MM.1S (cell line): ENCODE results near the gene STC2.
A peak's percentile ranks its signal among the peaks of the same experiment; 100 is the strongest.
"Not testable (repeated sequence)": the region's sequence is repeated elsewhere in the genome, so short reads cannot be mapped to it uniquely, and the experiment has no call there.

Experiments used
- DNase-seq: peaks from one replicate; pipeline ENCODE4 v3.0.0-alpha.2; 2015
- H2AFZ ChIP-seq: fragments of 300-600 bp; sonication (generic); 2 replicates; pipeline ENCODE4 v1.6.0; 2016; ENCODE audit warnings: antibody characterized with exemption, low read length
- H3F3A ChIP-seq: fragments of 300-600 bp; sonication (generic); 2 replicates; pipeline ENCODE4 v1.6.1; 2016; ENCODE audit warnings: mild to moderate bottlenecking, antibody characterized with exemption, low read length, moderate library complexity, mixed read lengths; ENCODE audit not compliant: insufficient read depth
- H3K27ac ChIP-seq: fragments of 300-600 bp; sonication (generic); 2 replicates; pipeline ENCODE4 v1.5.1; 2016; ENCODE audit warnings: mild to moderate bottlenecking, low read length
- H3K27me3 ChIP-seq: fragments of 300-600 bp; sonication (generic); replicated peaks from 2 replicates; pipeline ENCODE4 v1.6.0; 2016; ENCODE audit warnings: low read length; ENCODE audit not compliant: insufficient read depth
- H3K36me3 ChIP-seq: fragments of 300-600 bp; sonication (generic); replicated peaks from 2 replicates; pipeline ENCODE4 v1.6.1; 2016; ENCODE audit warnings: mild to moderate bottlenecking, low read length, mixed read lengths; ENCODE audit not compliant: insufficient read depth
- H3K4me1 ChIP-seq: fragments of 300-600 bp; sonication (generic); 2 replicates; pipeline ENCODE4 v1.6.1; 2016; ENCODE audit warnings: low read length, mixed read lengths
- H3K4me2 ChIP-seq: fragments of 300-600 bp; sonication (generic); 2 replicates; pipeline ENCODE4 v1.6.0; 2016; ENCODE audit warnings: low read depth, low read length
- H3K4me3 ChIP-seq: fragments of 300-600 bp; sonication (generic); 2 replicates; pipeline ENCODE4 v1.5.1; 2016; ENCODE audit warnings: low read length, mixed read lengths
- H3K79me2 ChIP-seq: fragments of 300-600 bp; sonication (generic); 2 replicates; pipeline ENCODE4 v1.6.1; 2016; ENCODE audit warnings: mixed run types, low read length, mixed read lengths
- H3K9ac ChIP-seq: fragments of 300-600 bp; sonication (generic); 2 replicates; pipeline ENCODE4 v1.6.1; 2016; ENCODE audit warnings: low read length, mixed read lengths
- H3K9me2 ChIP-seq: fragments of 300-600 bp; sonication (generic); replicated peaks from 2 replicates; pipeline ENCODE4 v1.6.1; 2016; ENCODE audit warnings: mild to moderate bottlenecking, low read length, mixed read lengths; ENCODE audit not compliant: insufficient read depth
- H3K9me3 ChIP-seq: fragments of 300-600 bp; sonication (generic); replicated peaks from 2 replicates; pipeline ENCODE4 v1.6.1; 2016; ENCODE audit warnings: mild to moderate bottlenecking, low read length, mixed read lengths; ENCODE audit not compliant: insufficient read depth
- H4K20me1 ChIP-seq: fragments of 300-600 bp; sonication (generic); 2 replicates; pipeline ENCODE4 v1.6.1; 2016; ENCODE audit warnings: mild to moderate bottlenecking, low read length, moderate library complexity, mixed read lengths; ENCODE audit not compliant: insufficient read depth
- EZH2 ChIP-seq: fragments of 300-600 bp; sonication (generic); optimal IDR thresholded peaks from 2 replicates; pipeline ENCODE3; 2017; ENCODE audit warnings: low read depth, mild to moderate bottlenecking, antibody characterized with exemption, low read length, mixed read lengths
- EZH2phosphoT487 ChIP-seq: fragments of 300-600 bp; sonication (generic); IDR thresholded peaks from 2 replicates; pipeline ENCODE4 v1.6.1; 2018; ENCODE audit warnings: antibody characterized with exemption, low read length
- TF ChIP-seq, protein P1 (sequence below): fragments of 300-600 bp; sonication (generic); IDR thresholded peaks from 2 replicates; pipeline ENCODE4 v1.5.1; 2016; ENCODE audit warnings: antibody characterized with exemption, low read length, mixed read lengths

The STC2 gene

DNA sequence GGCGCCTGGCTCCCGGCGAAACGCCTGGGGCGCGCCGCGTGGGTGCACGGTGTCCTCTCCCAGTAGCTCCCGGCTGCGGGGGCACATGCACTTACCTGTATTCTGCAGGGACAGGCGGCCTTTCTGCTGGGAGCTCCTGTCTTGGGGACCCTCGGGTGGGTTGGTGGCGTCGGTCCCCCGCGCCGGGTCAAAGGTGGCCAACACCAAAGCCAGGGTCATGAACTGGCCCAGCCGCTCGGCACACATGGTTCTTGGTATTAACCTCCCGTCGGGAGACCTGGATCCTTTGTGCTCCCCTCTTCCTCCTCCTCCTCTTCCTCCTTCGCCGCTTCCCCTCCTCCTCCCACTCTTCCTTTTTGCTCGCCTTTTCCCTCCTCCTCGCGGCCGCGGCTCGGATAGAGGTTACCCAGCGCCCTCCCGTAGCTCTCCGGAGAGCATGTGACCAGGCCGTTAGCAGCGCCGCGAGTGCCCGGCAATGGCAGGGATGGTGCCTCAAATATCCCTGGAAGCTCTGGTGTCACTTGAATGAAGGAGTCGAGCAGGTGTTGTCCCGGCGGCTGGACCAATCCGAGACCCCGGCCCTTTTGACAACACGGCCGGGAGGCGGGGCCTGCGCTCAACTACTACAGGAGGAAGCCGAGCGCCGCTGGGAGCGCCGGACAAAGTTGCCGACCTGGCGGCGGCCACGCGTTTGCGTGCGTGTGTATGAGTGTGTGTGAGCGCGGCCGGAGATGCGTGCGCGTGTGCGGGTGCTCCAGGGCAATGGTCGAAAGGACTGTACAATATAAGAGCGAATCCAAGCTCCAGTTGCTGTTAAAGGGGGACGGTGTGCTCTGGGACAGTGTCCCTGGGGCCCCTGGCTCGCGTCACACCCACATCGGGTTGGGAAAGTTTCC is at the start of gene STC2:
STC2 (minus strand) TSS at position 467 of the 896 bp plus-strand sequence; CDS start at position 246, 221 bp downstream.
- DNase-seq = peak; percentile 25
- no peaks in the 10 kb centered on the region for H4K20me1 ChIP-seq
- H3K27me3 ChIP-seq = peaks cover 51% of the 10 kb centered on the region
- H3K36me3 ChIP-seq = no peaks in the 10 kb centered on the region
- H2AFZ ChIP-seq = peak within 1 kb of the TSS; percentile 29
- no peak within 1 kb of the TSS for H3K9ac ChIP-seq
- H3K4me2 ChIP-seq = peak within 1 kb of the TSS; percentile 62
- H3F3A ChIP-seq = no peaks in the 10 kb centered on the region
- no peak within 1 kb of the TSS for H3K27ac ChIP-seq
- H3K4me3 ChIP-seq = peak within 1 kb of the TSS; percentile 35
- 0 out of 2 replicates have a peak, but pooled peaks cover 7% of the 10 kb centered on the region for H3K4me1 ChIP-seq
- TF ChIP-seq, protein P1, sequence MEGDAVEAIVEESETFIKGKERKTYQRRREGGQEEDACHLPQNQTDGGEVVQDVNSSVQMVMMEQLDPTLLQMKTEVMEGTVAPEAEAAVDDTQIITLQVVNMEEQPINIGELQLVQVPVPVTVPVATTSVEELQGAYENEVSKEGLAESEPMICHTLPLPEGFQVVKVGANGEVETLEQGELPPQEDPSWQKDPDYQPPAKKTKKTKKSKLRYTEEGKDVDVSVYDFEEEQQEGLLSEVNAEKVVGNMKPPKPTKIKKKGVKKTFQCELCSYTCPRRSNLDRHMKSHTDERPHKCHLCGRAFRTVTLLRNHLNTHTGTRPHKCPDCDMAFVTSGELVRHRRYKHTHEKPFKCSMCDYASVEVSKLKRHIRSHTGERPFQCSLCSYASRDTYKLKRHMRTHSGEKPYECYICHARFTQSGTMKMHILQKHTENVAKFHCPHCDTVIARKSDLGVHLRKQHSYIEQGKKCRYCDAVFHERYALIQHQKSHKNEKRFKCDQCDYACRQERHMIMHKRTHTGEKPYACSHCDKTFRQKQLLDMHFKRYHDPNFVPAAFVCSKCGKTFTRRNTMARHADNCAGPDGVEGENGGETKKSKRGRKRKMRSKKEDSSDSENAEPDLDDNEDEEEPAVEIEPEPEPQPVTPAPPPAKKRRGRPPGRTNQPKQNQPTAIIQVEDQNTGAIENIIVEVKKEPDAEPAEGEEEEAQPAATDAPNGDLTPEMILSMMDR = no peak
- TF ChIP-seq EZH2phosphoT487 (no peak), EZH2 (no peak)
- H3K9me2 ChIP-seq = no peaks in the 10 kb centered on the region
- no peaks in the 10 kb centered on the region for H3K79me2 ChIP-seq
- no peaks in the 10 kb centered on the region for H3K9me3 ChIP-seq

- no peaks in the 10 kb centered on the region for H3K79me2 ChIP-seq
- TF ChIP-seq, protein P1 = no peak
- TF ChIP-seq EZH2phosphoT487 = no peak
- no peak for TF ChIP-seq EZH2
- no peaks in the 10 kb centered on the region for H3F3A ChIP-seq
- no peak overlapping the region for H2AFZ ChIP-seq
- no peak overlapping the region for H3K27ac ChIP-seq
- no peaks in the 10 kb centered on the region for H3K27me3 ChIP-seq
- H3K36me3 ChIP-seq = no peaks in the 10 kb centered on the region
- no peaks in the 10 kb centered on the region for H3K9me2 ChIP-seq
- DNase-seq = no peak
- no peaks in the 10 kb centered on the region for H3K4me1 ChIP-seq
- H3K4me3 ChIP-seq = no peak overlapping the region
- H3K4me2 ChIP-seq = no peak overlapping the region
- no peaks in the 10 kb centered on the region for H3K9me3 ChIP-seq
- H4K20me1 ChIP-seq = no peaks in the 10 kb centered on the region
- no peak overlapping the region for H3K9ac ChIP-seq
These were observed 43.2 kb upstream of the STC2 start for GRCh38 chr5:173371400-173371799.

GRCh38 chr5:173363406-173363805 is 35.2 kb upstream of the STC2 start:
- H3K79me2 ChIP-seq, H3K27me3 ChIP-seq: not testable (repeated sequence)

DNA sequence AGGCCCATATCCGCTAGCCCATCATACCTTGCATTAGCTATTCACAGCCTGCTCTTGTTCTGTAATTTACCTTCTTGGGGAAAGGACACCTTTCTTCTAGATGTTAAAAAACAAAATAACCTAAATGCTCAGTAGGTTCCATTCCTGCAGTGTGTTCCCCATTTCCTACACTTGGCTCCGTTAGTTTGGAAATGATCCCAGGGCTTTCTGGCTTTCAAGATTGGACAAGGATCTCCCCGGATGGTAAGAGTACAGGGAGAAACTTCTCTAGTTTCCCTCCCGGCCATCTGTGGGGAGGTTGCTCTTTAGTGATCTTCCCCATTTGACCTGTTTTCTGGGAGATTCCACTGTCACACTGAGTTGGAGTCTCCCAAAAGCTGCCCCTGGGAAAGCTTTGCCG is 27.3 kb upstream of the STC2 start:
- no peak for DNase-seq
- Histone ChIP-seq H3K9me2 (no peaks in the 10 kb centered on the region), H3F3A (no peaks in the 10 kb centered on the region), H3K9me3 (no peaks in the 10 kb centered on the region), H3K27me3 (no peaks in the 10 kb centered on the region), H2AFZ (no peak overlapping the region), H4K20me1 (no peaks in the 10 kb centered on the region), H3K4me2 (no peak overlapping the region), H3K4me3 (no peak overlapping the region), H3K27ac (no peak overlapping the region), H3K79me2 (no peaks in the 10 kb centered on the region), H3K36me3 (no peaks in the 10 kb centered on the region), H3K9ac (no peak overlapping the region), H3K4me1 (no peaks in the 10 kb centered on the region)
- TF ChIP-seq EZH2phosphoT487 = no peak

More at GRCh38 chr5:173363406-173363805, 35.2 kb upstream of the STC2 start:
- not testable (repeated sequence) for H3K4me2 ChIP-seq, H2AFZ ChIP-seq, H3K9me2 ChIP-seq, H3K27ac ChIP-seq, H3F3A ChIP-seq, H3K4me3 ChIP-seq, H4K20me1 ChIP-seq, H3K4me1 ChIP-seq, DNase-seq, H3K9me3 ChIP-seq, H3K9ac ChIP-seq, H3K36me3 ChIP-seq
